ENCODE results near the gene AK4. TPM values are rescaled to one million over a fixed set of nuclear protein-coding genes. Genes with fewer than 3 reads are reported as not detected.

The AK4 gene
- total RNA-seq, 1 experiment from 2014 or later = 5.5 TPM

DNA sequence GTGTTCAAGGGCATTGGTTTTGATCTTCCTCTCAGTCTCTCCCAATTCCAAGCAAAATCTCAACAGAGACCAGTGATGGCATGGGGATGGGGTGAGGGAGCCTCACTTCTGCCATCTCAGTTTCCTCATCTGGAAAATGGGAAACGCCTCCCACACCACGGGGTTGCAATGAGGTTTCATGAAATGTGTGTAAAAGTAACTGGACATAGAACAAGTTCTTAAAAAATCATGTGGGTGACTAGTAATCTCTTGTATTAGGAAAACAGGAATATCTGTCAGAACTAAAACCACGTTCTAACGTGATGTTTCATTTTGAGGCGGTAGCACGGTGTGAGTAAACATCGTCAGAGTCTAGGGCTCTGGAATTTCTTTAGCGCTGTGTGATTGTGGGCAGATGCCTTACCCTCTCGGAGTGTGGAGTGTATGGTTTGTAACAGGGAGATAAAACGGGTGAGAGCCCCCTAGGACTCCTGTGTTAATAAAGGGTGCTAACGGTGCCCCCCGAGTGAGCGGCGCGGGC is 105.9 kb downstream of the AK4 start:
- POLR2A ChIA-PET (ENCODE audit: low non-redundant PET) = no interaction called here
- TF ChIP-seq, protein P1, sequence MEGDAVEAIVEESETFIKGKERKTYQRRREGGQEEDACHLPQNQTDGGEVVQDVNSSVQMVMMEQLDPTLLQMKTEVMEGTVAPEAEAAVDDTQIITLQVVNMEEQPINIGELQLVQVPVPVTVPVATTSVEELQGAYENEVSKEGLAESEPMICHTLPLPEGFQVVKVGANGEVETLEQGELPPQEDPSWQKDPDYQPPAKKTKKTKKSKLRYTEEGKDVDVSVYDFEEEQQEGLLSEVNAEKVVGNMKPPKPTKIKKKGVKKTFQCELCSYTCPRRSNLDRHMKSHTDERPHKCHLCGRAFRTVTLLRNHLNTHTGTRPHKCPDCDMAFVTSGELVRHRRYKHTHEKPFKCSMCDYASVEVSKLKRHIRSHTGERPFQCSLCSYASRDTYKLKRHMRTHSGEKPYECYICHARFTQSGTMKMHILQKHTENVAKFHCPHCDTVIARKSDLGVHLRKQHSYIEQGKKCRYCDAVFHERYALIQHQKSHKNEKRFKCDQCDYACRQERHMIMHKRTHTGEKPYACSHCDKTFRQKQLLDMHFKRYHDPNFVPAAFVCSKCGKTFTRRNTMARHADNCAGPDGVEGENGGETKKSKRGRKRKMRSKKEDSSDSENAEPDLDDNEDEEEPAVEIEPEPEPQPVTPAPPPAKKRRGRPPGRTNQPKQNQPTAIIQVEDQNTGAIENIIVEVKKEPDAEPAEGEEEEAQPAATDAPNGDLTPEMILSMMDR (conservative IDR thresholded peaks at IDR 0.05; ENCODE audit: low read depth, low read length) = no peak
- TF ChIP-seq EZH2 (IDR thresholded peaks at IDR 0.05; ENCODE audit: borderline replicate concordance, low read depth, low read length, poor library complexity, severe bottlenecking) = no peak
- intact Hi-C loops (cut with micrococcal nuclease; ENCODE audit: unreplicated experiment) = loop anchor here (5.0 kb wide), 1 partner anchor 168 kb away; the partner anchor contains the start of genes LEPR and LEPROT
- peaks cover 13% of the 10 kb centered on the region for H3K27me3 ChIP-seq (replicated peaks; ENCODE audit: insufficient read depth, low read depth, low read length, poor library complexity)
- no peaks in the 10 kb centered on the region for H3K9me3 ChIP-seq (ENCODE audit: low read depth, low read length, poor library complexity, severe bottlenecking)
- no TSS peak for BruUV-seq (replicated peaks)
- peaks cover 6% of the 10 kb centered on the region for H3K4me1 ChIP-seq (ENCODE audit: insufficient read depth, low read length, poor library complexity, severe bottlenecking)
- CTCF ChIA-PET = no interaction called here
- no peaks in the 10 kb centered on the region for H3K36me3 ChIP-seq (ENCODE audit: insufficient read depth, low read length, poor library complexity, severe bottlenecking)
- no peak for DNase-seq (ENCODE audit: low spot score)
- H3K4me3 ChIP-seq (ENCODE audit: low read depth, low read length, poor library complexity, severe bottlenecking) = peak overlapping the region; percentile 59
- H3K27ac ChIP-seq (ENCODE audit: low read depth, low read length, poor library complexity, severe bottlenecking) = no peak overlapping the region

- Histone ChIP-seq H3K4me1 (ENCODE audit: insufficient read depth, low read length, poor library complexity, severe bottlenecking) (peaks cover 6% of the 10 kb centered on the region), H3K9me3 (ENCODE audit: low read depth, low read length, poor library complexity, severe bottlenecking) (no peaks in the 10 kb centered on the region), H3K27ac (ENCODE audit: low read depth, low read length, poor library complexity, severe bottlenecking) (no peak overlapping the region), H3K4me3 (ENCODE audit: low read depth, low read length, poor library complexity, severe bottlenecking) (peak overlapping the region; percentile 59), H3K27me3 (replicated peaks; ENCODE audit: insufficient read depth, low read depth, low read length, poor library complexity) (peaks cover 13% of the 10 kb centered on the region), H3K36me3 (ENCODE audit: insufficient read depth, low read length, poor library complexity, severe bottlenecking) (no peaks in the 10 kb centered on the region)
- intact Hi-C loops (cut with micrococcal nuclease; ENCODE audit: unreplicated experiment) = loop anchor here (5.0 kb wide), 1 partner anchor 168 kb away; the partner anchor contains the start of genes LEPR and LEPROT
- DNase-seq (ENCODE audit: low spot score) = peak; percentile 82
- no TSS peak for BruUV-seq (replicated peaks)
- CTCF ChIA-PET = interaction anchor here (0.6 kb wide), 1 partner anchor 18 kb away, joined by 4 read pairs; no protein-coding TSS in a partner anchor
- no peak for TF ChIP-seq EZH2 (IDR thresholded peaks at IDR 0.05; ENCODE audit: borderline replicate concordance, low read depth, low read length, poor library complexity, severe bottlenecking)
- POLR2A ChIA-PET (ENCODE audit: low non-redundant PET) = no interaction called here
These were observed 106.5 kb downstream of the AK4 start for GRCh38 chr1:65254320-65255034.

- ChIA-PET POLR2A (ENCODE audit: low non-redundant PET) (no interaction called here), CTCF (interaction anchor here (0.6 kb wide), 1 partner anchor 19 kb away, joined by 4 read pairs; no protein-coding TSS in a partner anchor)
- no peak for DNase-seq (ENCODE audit: low spot score)
- no TSS peak for BruUV-seq (replicated peaks)
- H3K36me3 ChIP-seq (ENCODE audit: insufficient read depth, low read length, poor library complexity, severe bottlenecking) = no peaks in the 10 kb centered on the region
- TF ChIP-seq, protein P1 (conservative IDR thresholded peaks at IDR 0.05; ENCODE audit: low read depth, low read length) = no peak
- TF ChIP-seq EZH2 (IDR thresholded peaks at IDR 0.05; ENCODE audit: borderline replicate concordance, low read depth, low read length, poor library complexity, severe bottlenecking) = no peak
- H3K4me1 ChIP-seq (ENCODE audit: insufficient read depth, low read length, poor library complexity, severe bottlenecking) = peaks cover 6% of the 10 kb centered on the region
- H3K9me3 ChIP-seq (ENCODE audit: low read depth, low read length, poor library complexity, severe bottlenecking) = no peaks in the 10 kb centered on the region
- no peak overlapping the region for H3K27ac ChIP-seq (ENCODE audit: low read depth, low read length, poor library complexity, severe bottlenecking)
- intact Hi-C loops (cut with micrococcal nuclease; ENCODE audit: unreplicated experiment) = no loop called here
- peak overlapping the region; percentile 59 for H3K4me3 ChIP-seq (ENCODE audit: low read depth, low read length, poor library complexity, severe bottlenecking)
- H3K27me3 ChIP-seq (replicated peaks; ENCODE audit: insufficient read depth, low read depth, low read length, poor library complexity) = peaks cover 13% of the 10 kb centered on the region
These were observed 107.1 kb downstream of the AK4 start for GRCh38 chr1:65255035-65255655.
